EL (cell line): ENCODE results near the gene THBS3.
"Not testable (repeated sequence)": the region's sequence is repeated elsewhere in the genome, so short reads cannot be mapped to it uniquely, and the experiment has no call there.

Experiments used
- DNase-seq: peaks from one replicate; pipeline ENCODE4 v3.0.0-alpha.2; 2016

THBS3 gene

GRCh38 chr1:155233502-155233901 lies 25.8 kb upstream of the THBS3 start:
- not testable (repeated sequence) for DNase-seq

DNA sequence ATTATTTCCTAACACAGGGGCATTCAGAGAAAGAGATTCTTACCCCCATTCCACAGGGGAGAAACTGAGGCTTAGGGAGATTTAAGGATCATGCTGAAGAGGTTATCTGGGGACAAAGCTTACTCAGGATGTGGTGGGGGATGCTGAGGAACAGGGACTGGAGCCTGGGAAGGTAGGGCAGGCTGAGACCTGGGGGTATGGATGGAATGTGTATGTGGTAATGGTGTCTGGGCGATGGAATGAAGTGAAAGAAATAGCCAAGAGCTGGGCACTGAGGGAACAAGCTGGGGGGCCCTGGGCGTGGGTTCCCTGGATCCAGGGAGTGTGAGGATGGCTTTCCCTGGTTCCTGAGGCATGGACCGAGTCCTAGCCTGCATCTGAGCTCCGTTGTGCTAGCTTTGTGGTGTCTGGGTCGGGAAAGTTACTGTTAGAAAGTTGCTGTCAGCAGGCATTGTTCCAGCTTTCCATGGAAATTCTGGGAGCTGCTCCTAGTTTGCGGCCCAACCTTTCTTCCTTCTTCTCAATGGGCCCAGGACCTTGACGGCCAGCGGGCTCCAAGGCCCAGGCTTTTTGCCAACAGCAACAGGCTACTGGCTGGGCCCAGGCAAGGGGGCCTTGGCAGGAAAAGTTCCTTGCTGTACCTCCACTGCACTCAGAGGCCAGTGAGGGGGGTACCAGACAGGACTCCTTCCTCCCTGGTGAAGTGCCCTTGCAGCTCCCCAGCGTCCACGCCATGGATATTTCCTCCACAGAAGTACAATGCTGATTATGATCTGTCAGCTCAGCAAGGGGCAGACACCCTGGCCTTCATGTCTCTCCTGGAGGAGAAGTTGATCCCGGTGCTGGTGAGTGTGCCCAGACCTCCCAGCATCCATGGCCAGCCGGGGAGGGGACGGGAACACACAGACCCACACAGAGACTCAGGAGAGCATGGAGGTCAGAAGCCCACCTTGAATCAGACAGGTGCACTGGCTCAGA lies 24.6 kb upstream of the THBS3 start:
- DNase-seq = peak; percentile 38

- not testable (repeated sequence) for DNase-seq
Observed at GRCh38 chr1:155231302-155231701, 23.6 kb upstream of the THBS3 start.

DNA sequence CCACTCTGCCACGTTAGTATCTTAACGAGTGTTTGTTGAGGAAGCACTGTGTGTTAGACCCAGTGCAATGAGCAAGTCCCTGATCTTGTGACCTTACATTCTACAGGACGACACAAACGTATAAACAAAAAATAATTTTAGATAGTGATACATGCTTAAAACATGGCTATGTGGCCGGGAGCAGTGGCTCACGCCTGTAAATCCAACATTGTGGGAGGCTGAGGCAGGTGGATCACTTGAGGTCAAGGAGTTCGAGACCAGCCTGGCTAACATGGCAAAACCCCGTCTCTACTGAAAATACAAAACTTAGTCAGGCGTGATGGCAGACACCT lies 20.4 kb upstream of the THBS3 start:
- DNase-seq = no peak

GRCh38 chr1:155227261-155228095 lies 19.8 kb upstream of the THBS3 start:
- peak; percentile 100 for DNase-seq

GRCh38 chr1:155226910-155227260 lies 19.2 kb upstream of the THBS3 start:
- DNase-seq = peak; percentile 55

- peak; percentile 79 for DNase-seq
Observed at GRCh38 chr1:155226188-155226909, 18.7 kb upstream of the THBS3 start.

DNA sequence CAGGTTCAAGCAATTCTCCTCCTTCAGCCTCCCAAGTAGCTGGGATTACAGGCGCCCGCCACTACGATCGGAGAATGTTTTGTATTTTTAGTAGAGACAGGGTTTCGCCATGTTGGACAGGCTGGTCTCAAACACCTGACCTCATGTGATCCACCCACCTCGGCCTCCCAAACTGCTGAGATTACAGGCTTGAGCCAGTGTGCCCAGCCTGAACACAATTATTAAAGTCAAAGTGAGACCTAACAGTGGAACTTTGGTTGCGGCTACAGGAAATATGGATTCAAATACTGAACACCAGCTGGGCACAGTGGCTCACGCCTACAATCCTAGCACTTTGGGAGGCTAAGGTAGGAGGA lies 17.7 kb upstream of the THBS3 start:
- DNase-seq = not testable (repeated sequence)

- DNase-seq = no peak
Observed at GRCh38 chr1:155223047-155223446, 15.3 kb upstream of the THBS3 start.

DNA sequence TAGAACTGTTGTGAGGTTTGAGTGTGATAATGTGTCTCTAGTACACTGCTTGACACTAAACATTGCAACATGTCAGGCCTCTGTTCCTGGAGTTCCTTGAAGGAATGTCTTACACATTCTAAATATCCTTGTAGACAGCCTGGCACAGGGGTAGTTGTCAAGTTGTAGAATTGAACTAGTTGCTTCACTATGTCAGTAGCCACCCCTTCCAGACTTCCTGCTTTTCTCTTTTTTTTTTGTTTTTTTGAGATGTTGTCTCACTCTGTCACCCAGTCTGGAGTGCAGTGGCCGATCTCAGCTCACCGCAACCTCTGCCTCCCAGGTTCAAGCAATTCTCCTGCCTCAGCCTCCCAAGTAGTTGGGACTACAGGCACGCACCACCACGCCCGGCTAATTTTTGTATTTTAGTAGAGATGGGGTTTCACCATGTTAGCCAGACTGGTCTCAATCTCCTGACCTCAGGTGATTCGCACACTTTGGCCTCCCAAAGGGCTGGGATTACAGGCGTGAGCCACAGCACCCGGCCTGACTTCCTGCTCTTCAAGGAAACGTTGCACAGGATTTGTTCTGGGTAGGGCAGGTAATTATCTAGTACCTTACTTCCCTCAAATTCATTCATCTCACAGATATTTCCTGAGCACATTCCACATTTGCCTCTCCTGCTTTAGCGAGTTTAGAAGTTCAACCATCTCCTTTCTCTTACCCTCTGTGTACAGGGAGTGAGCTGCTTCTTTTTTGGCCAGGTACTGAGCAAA lies 12.7 kb upstream of the THBS3 start:
- not testable (repeated sequence) for DNase-seq

DNA sequence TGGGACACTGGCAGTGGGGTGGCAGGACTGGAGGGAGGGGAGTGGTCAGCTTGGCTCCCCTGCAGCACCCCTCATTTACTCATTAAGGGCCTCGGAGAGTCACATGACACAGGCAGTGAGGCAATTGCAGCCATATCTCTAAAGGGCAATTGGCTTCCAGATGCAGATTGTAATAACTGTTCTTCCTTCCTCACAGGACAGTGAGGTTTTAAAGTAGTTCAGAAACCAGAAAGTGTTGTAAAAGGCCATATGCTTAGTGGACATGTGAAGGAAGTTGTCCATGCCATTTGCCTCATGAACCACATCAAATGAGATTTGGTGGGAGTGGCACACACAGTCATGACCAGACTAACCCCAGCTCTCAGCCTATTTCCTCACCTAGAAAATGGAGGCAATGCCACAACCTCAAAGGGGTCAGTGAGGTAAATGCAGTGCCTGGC lies 11.9 kb upstream of the THBS3 start:
- peak; percentile 45 for DNase-seq

DNA sequence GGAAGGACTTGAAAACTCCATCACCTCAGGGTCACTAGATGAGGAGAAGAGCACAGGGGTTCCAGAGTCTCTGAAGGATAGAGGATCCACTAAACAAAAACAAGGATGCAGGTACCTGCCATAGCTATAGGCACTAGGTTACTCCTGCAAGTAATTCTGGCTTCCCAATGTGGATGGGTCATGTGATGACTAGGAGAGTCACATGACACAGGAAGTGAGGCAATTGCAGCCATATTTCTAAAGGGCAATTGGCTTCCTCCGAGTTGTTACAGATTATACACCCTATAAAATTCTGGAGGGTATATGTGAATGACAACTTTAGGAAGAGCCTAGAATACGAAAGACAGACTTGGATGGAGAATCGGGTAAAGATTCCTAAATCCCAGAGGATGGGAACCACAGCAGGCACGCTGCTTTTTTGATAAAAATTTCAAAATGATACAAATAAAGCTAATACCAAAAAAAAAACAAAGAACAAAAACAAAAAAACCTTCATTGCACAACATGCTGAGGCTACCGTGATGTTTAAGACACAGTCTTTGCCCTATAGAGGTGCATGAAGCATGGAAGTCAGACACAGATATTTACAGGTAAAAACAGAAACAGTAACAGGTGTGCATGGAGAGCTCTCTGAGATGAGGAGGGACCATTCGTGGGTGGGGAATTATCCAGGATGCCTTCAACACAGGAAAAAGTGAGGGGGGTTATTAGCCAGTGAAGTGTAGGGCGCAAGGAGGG lies 11.3 kb upstream of the THBS3 start:
- DNase-seq = peak; percentile 76

DNA sequence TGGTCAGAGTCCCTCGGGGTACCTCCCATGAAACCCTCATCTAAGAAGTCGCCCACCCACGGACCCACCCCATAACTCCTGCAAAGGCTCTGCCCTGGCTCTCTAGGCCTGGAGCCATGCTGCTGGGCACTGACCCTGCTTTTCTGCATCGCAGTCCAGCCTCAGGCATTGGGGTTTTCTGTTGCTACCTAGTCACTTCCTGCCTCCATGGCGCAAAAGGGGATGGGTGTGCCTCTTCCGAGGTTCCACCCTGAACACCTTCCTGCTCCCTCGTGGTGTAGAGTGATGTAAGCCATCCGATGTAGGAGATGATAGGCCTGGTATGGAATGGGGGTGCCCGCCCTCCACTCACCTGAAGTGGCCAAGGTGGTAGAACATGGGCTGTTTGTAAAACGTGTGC lies 7.0 kb upstream of the THBS3 start:
- DNase-seq = not testable (repeated sequence)

GRCh38 chr1:155212051-155212440 lies 4.3 kb upstream of the THBS3 start:
- not testable (repeated sequence) for DNase-seq

DNA sequence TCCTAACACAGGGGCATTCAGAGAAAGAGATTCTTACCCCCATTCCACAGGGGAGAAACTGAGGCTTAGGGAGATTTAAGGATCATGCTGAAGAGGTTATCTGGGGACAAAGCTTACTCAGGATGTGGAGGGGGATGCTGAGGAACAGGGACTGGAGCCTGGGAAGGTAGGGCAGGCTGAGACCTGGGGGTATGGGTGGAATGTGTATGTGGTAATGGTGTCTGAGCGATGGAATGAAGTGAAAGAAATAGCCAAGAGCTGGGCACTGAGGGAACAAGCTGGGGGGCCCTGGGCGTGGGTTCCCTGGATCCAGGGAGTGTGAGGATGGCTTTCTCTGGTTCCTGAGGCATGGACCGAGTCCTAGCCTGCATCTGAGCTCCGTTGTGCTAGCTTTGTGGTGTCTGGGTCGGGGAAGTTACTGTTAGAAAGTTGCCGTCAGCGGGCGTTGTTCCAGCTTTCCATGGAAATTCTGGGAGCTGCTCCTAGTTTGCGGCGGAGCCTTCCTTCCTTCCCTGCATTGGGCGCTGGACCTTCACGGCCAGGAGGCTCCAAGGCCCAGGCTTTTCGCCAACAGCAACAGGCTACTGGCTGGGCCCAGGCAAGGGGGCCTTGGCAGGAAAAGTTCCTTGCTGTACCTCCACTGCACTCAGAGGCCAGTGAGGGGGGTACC lies 3.8 kb upstream of the THBS3 start:
- DNase-seq = not testable (repeated sequence)

GRCh38 chr1:155210314-155211104 lies 2.8 kb upstream of the THBS3 start:
- no peak for DNase-seq

- no peak for DNase-seq
Observed at GRCh38 chr1:155209312-155209721, 1.6 kb upstream of the THBS3 start.

DNA sequence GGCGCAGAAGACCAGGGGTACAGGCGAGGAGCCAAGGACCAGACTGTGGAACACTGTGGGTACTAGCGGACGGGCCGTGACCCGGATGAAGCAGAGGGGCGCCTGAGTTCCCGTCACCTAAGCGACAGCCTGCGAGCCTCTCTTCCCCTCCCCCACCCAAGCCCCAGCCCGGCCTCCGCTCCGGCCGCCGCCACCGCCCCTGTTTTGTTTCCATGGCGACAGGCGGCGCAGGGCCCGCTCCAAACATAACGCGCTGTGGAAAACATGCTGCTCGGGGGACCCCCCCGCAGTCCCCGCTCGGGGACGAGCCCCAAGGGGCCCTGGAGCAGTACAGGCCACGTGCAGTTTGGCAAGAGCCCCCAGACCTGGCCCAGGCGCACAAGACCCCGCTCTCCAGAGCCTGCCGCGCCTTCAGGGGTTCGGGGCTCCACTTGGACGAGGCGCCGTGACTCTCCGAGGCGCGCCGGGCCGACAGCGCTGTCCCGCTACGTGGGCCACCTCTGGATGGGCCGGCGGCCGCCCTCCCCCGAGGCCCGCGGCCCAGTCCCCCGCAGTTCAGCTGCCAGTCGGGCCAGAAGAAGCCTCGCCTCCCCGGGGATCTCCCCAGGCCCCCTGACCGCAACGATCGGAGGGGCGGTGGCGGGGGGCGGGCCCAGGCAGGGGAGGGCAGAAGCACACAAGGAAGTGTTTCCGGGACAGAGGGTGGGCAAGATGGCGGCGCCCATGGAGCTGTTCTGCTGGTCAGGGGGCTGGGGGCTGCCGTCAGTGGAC lies 1.0 kb upstream of the THBS3 start, which contains the start of gene MTX1:
Gene MTX1, plus strand, starts transcription at position 155 of the 771 bp plus-strand sequence. Its CDS starts 110 bp downstream, at position 265.
- peak; percentile 82 for DNase-seq
